Astrocyte (in vitro differentiated cells and primary cell): Measurements from ENCODE around the gene PDE7B. TPM values are rescaled to one million over a fixed set of nuclear protein-coding genes. Genes with fewer than 3 reads are reported as not detected.
A peak's percentile ranks its signal among the peaks of the same experiment; 100 is the strongest.

Experiments used
- DNase-seq: peaks from one replicate; pipeline ENCODE4 v3.0.0-alpha.2; 2010; ENCODE audit warnings: low read depth
- FAIRE-seq: peaks from 2 replicates; lab custom pipeline; 2011; peaks lifted over from hg19 to GRCh38; lab: Jason Lieb, UNC
- H2AFZ ChIP-seq: 2 replicates; pipeline ENCODE4 v1.6.0; 2012; ENCODE audit warnings: low read depth, low read length, inconsistent platforms
- H3K27ac ChIP-seq: 2 replicates; pipeline ENCODE4 v1.5.1; 2011; ENCODE audit warnings: low read depth, low read length, inconsistent platforms
- H3K27me3 ChIP-seq: 2 replicates; pipeline ENCODE4 v1.6.0; 2011; ENCODE audit warnings: low read length, inconsistent platforms; ENCODE audit not compliant: insufficient read depth
- H3K36me3 ChIP-seq: 2 replicates; pipeline ENCODE4 v1.5.1; 2011; ENCODE audit warnings: low read length, inconsistent platforms; ENCODE audit not compliant: insufficient read depth
- H3K4me1 ChIP-seq: 2 replicates; pipeline ENCODE4 v1.5.1; 2011; ENCODE audit warnings: low read length, inconsistent platforms; ENCODE audit not compliant: insufficient read depth
- H3K4me2 ChIP-seq: 2 replicates; pipeline ENCODE4 v1.6.0; 2012; ENCODE audit warnings: low read length, inconsistent platforms
- H3K4me3 ChIP-seq: 2 replicates; pipeline ENCODE4 v1.5.1; 2011; ENCODE audit warnings: low read depth, mild to moderate bottlenecking, low read length, inconsistent platforms; ENCODE audit not compliant: insufficient read depth
- H3K79me2 ChIP-seq: 2 replicates; pipeline ENCODE4 v1.6.0; 2012; ENCODE audit warnings: mild to moderate bottlenecking, low read length, inconsistent platforms; ENCODE audit not compliant: insufficient read depth
- H3K9ac ChIP-seq: 2 replicates; pipeline ENCODE4 v1.6.0; 2012; ENCODE audit warnings: mild to moderate bottlenecking, low read length, inconsistent platforms
- H3K9me3 ChIP-seq: 2 replicates; pipeline ENCODE4 v1.5.1; 2012; ENCODE audit warnings: low read depth, mild to moderate bottlenecking, low read length, inconsistent platforms; ENCODE audit not compliant: insufficient read depth
- H4K20me1 ChIP-seq: 2 replicates; pipeline ENCODE4 v1.6.0; 2012; ENCODE audit warnings: low read length, inconsistent platforms; ENCODE audit not compliant: insufficient read depth
- H3K27ac Mint-ChIP-seq: one replicate; pipeline ENCODE4 v1.8.0; 2021; ENCODE audit warnings: mild to moderate bottlenecking, mixed read lengths; ENCODE audit not compliant: unreplicated experiment
- H3K27me3 Mint-ChIP-seq: one replicate; pipeline ENCODE4 v1.8.0; 2021; ENCODE audit warnings: low read depth, mixed read lengths; ENCODE audit not compliant: unreplicated experiment
- H3K36me3 Mint-ChIP-seq: one replicate; pipeline ENCODE4 v1.8.0; 2021; ENCODE audit warnings: low read depth, mixed read lengths; ENCODE audit not compliant: unreplicated experiment
- H3K4me1 Mint-ChIP-seq: one replicate; pipeline ENCODE4 v1.8.0; 2021; ENCODE audit warnings: low read depth, mixed read lengths; ENCODE audit not compliant: unreplicated experiment
- H3K4me3 Mint-ChIP-seq: one replicate; pipeline ENCODE4 v1.8.0; 2021; ENCODE audit warnings: mild to moderate bottlenecking, moderate library complexity, mixed read lengths; ENCODE audit not compliant: unreplicated experiment
- H3K9me3 Mint-ChIP-seq: one replicate; pipeline ENCODE4 v1.8.0; 2021; ENCODE audit warnings: mild to moderate bottlenecking, mixed read lengths; ENCODE audit not compliant: unreplicated experiment
- EZH2 ChIP-seq: IDR thresholded peaks from 2 replicates; pipeline ENCODE4 v1.6.1; 2012; ENCODE audit warnings: mild to moderate bottlenecking, low read length, inconsistent platforms; ENCODE audit not compliant: insufficient read depth
- total RNA-seq: library from RNA; stranded (reverse); gene quantifications from 2 replicates; pipeline ENCODE4 v1.2.1, GENCODE V29; 2021
- TF ChIP-seq, protein P1 (sequence below): IDR thresholded peaks from 2 replicates; pipeline ENCODE4 v1.5.1; 2011; ENCODE audit warnings: low read depth, mild to moderate bottlenecking, inconsistent platforms, low read length, moderate library complexity; ENCODE audit not compliant: insufficient read depth

Gene PDE7B
- total RNA-seq, 1 donor from 2014 or later = 0.27 TPM

DNA sequence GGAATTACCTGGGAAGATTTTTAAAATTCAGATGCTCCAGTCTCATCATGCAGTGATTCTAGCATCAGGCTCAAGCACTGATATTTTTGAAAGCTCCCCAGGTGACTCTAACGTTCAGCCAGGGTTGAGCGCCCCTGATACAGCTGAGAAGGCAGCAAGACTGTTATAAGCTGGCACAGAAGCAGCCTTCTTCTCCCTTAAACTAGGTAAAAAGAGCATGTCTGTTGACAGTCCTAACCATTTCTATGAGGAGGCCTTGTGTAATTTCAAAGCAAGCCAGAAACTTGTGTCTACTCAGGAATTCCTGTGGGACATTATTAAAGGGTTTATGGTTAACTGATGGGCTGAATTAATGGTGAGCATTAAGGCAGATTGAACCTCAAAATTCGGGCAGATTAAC, 141.9 kb downstream of the PDE7B start:
- H3K27ac Mint-ChIP-seq = no peak overlapping the region
- no peak for TF ChIP-seq EZH2
- TF ChIP-seq, protein P1, sequence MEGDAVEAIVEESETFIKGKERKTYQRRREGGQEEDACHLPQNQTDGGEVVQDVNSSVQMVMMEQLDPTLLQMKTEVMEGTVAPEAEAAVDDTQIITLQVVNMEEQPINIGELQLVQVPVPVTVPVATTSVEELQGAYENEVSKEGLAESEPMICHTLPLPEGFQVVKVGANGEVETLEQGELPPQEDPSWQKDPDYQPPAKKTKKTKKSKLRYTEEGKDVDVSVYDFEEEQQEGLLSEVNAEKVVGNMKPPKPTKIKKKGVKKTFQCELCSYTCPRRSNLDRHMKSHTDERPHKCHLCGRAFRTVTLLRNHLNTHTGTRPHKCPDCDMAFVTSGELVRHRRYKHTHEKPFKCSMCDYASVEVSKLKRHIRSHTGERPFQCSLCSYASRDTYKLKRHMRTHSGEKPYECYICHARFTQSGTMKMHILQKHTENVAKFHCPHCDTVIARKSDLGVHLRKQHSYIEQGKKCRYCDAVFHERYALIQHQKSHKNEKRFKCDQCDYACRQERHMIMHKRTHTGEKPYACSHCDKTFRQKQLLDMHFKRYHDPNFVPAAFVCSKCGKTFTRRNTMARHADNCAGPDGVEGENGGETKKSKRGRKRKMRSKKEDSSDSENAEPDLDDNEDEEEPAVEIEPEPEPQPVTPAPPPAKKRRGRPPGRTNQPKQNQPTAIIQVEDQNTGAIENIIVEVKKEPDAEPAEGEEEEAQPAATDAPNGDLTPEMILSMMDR = no peak
- H3K4me3 ChIP-seq = no peak overlapping the region
- FAIRE-seq = no peak
- H3K36me3 ChIP-seq = no peaks in the 10 kb centered on the region
- no peak overlapping the region for H3K4me3 Mint-ChIP-seq
- H3K9me3 Mint-ChIP-seq = no peaks in the 10 kb centered on the region
- H4K20me1 ChIP-seq = no peaks in the 10 kb centered on the region
- no peak overlapping the region for H3K27ac ChIP-seq
- no peaks in the 10 kb centered on the region for H3K79me2 ChIP-seq
- H2AFZ ChIP-seq = no peak overlapping the region
- peaks cover 9% of the 10 kb centered on the region for H3K4me1 ChIP-seq
- no peak for DNase-seq
- H3K27me3 ChIP-seq = no peaks in the 10 kb centered on the region
- no peaks in the 10 kb centered on the region for H3K9me3 ChIP-seq
- peaks cover 7% of the 10 kb centered on the region for H3K4me1 Mint-ChIP-seq
- H3K36me3 Mint-ChIP-seq = no peaks in the 10 kb centered on the region
- H3K9ac ChIP-seq = no peak overlapping the region
- H3K27me3 Mint-ChIP-seq = no peaks in the 10 kb centered on the region
- no peak overlapping the region for H3K4me2 ChIP-seq

DNA sequence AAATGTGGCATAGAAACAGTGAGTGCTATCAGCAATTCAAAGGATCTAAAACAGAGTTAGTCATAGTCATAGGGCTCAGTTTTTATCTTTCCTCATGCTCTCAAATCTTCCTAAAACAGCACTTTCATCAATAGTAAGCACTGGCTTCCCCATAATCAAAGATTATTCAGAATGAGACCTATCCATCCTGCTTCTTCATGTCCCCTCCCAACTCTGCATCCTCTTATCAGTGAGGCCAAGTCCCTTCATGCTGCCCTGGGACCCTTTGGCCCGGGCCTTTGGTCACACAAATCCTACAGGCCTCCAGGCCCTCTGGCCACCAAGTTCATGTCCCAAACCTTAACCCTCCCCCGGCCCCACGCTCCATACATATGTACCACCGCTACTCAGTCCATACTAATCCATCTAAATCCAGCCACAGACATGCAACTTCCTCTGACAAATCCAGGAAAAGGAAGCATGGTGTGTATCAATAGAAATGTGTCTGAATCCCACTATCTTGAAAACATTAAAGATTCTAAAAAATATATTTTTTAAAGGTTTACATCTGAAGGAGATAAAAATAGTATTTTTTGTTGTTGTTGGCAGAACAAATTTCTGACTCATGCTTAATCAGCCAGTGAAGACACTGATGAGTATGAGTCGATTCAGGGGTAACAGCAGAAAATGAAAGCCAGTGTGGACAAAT, 143.5 kb downstream of the PDE7B start:
- Histone ChIP-seq H3K27ac (peak overlapping the region; percentile 89), H4K20me1 (no peaks in the 10 kb centered on the region), H3K9me3 (no peaks in the 10 kb centered on the region), H3K4me3 (no peak overlapping the region), H3K27me3 (no peaks in the 10 kb centered on the region), H3K36me3 (no peaks in the 10 kb centered on the region), H3K79me2 (no peaks in the 10 kb centered on the region), H2AFZ (peak overlapping the region; percentile 7), H3K9ac (peak overlapping the region; percentile 55), H3K4me2 (peak overlapping the region; percentile 69), H3K4me1 (peaks cover 9% of the 10 kb centered on the region)
- H3K36me3 Mint-ChIP-seq = no peaks in the 10 kb centered on the region
- peaks cover 7% of the 10 kb centered on the region for H3K4me1 Mint-ChIP-seq
- no peak overlapping the region for H3K4me3 Mint-ChIP-seq
- H3K9me3 Mint-ChIP-seq = peaks cover 4% of the 10 kb centered on the region
- no peak for TF ChIP-seq EZH2
- TF ChIP-seq, protein P1 = no peak
- FAIRE-seq (peak; percentile 47), DNase-seq (peak; percentile 85)
- no peak overlapping the region for H3K27ac Mint-ChIP-seq
- no peaks in the 10 kb centered on the region for H3K27me3 Mint-ChIP-seq

DNA sequence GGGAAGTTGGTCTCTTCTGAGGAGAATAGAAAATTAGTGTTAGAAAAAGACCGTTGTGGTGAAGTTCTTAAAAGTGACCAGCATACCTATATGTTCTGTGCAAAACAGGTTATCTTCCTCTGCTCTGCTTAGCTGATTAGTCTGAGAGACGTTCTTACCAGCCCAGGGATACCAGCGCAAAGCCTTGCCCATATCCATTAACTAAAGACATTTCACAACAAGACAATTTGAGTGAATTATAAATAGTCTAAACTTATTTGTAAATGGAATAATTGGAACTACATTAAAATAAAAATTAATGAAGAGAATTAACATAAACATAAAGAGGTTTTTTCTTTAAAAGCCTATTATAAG, 144.0 kb downstream of the PDE7B start:
- Mint-ChIP-seq H3K4me1 (peaks cover 7% of the 10 kb centered on the region), H3K36me3 (no peaks in the 10 kb centered on the region), H3K27me3 (no peaks in the 10 kb centered on the region), H3K4me3 (no peak overlapping the region), H3K9me3 (peaks cover 4% of the 10 kb centered on the region), H3K27ac (no peak overlapping the region)
- peak overlapping the region; percentile 18 for H3K4me3 ChIP-seq
- no peaks in the 10 kb centered on the region for H3K36me3 ChIP-seq
- TF ChIP-seq, protein P1 = no peak
- no peak for TF ChIP-seq EZH2
- no peak for DNase-seq
- no peaks in the 10 kb centered on the region for H3K9me3 ChIP-seq
- peak overlapping the region; percentile 89 for H3K27ac ChIP-seq
- H3K27me3 ChIP-seq = no peaks in the 10 kb centered on the region
- H3K4me1 ChIP-seq = peaks cover 9% of the 10 kb centered on the region
- no peak overlapping the region for H3K9ac ChIP-seq
- peak overlapping the region; percentile 60 for H3K4me2 ChIP-seq
- no peaks in the 10 kb centered on the region for H3K79me2 ChIP-seq
- H2AFZ ChIP-seq = peak overlapping the region; percentile 7
- no peak for FAIRE-seq
- no peaks in the 10 kb centered on the region for H4K20me1 ChIP-seq
